H1 (cell line): ENCODE data around the gene SLC7A11.

Experiments used
- MAFK ChIP-seq: IDR thresholded peaks from 2 replicates; pipeline ENCODE4 v1.6.1; 2012; ENCODE audit warnings: low read depth, mild to moderate bottlenecking, improper control_type of control experiment, low read length
- NRF1 ChIP-seq: IDR thresholded peaks from 2 replicates; pipeline ENCODE4 v1.6.1; 2011; ENCODE audit warnings: mild to moderate bottlenecking, low read depth, low read length, improper control_type of control experiment
- POLR2A ChIP-seq, 2 experiments: IDR thresholded peaks; 1 replicate in 1 of 2; 2 replicates in 1 of 2; pipeline ENCODE4 v1.6.1; 2011; ENCODE audit warnings: low read depth in 2 of 2, low read length in 2 of 2, mild to moderate bottlenecking in 2 of 2; ENCODE audit errors: control extremely low read depth in 1 of 2

DNA sequence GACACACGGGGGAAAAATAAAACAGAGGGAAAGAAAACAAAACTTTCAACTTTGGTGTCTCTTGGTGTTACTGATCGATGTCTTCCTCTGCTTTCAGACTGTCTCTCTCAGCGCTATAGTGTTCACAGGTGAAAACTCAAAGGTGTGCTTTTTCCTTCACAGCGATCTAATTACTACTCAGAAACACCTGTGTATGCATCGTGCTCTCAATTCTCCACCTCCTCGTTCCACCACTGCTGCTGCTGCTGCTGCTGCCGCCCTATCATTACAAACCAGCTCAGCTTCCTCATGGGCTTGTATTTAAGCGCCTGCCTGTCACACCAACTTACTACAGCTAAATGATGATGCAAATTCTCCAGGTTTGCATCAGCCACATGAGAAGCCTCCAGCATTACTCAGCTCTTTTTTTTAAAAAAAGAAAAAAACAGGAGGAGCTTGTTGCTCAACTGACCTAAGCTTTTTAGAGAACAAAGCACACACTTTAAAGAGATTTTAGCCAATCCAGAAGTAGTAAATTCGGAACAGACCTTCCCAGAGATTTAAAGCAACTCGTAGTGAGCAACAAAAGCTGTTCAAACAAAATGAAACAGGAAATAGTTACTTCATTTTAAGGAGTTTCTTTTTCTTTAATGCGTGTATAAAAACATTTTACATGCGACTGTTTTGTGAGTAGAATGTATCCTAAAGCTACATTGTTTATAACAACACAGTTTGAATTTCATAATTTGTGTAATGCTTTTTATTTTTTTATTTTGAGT, at the start of gene SLC7A11:
- TF ChIP-seq POLR2A (IDR thresholded peaks at IDR 0.05; ENCODE audit: control extremely low read depth in 1 of 2, low read depth in 2 of 2, low read length in 2 of 2) (peak; percentile 88 to 95), NRF1 (no peak; the same call in 1 of the 2 replicates), MAFK (peak; percentile 98)
